ENCODE results near the gene MCCD1. TPM values are rescaled to one million over a fixed set of nuclear protein-coding genes. Genes with fewer than 3 reads are reported as not detected.
"Not testable (repeated sequence)": the region's sequence is repeated elsewhere in the genome, so short reads cannot be mapped to it uniquely, and the experiment has no call there.

Gene MCCD1
- total RNA-seq, 4 donors from 2014 or later: not detected

DNA sequence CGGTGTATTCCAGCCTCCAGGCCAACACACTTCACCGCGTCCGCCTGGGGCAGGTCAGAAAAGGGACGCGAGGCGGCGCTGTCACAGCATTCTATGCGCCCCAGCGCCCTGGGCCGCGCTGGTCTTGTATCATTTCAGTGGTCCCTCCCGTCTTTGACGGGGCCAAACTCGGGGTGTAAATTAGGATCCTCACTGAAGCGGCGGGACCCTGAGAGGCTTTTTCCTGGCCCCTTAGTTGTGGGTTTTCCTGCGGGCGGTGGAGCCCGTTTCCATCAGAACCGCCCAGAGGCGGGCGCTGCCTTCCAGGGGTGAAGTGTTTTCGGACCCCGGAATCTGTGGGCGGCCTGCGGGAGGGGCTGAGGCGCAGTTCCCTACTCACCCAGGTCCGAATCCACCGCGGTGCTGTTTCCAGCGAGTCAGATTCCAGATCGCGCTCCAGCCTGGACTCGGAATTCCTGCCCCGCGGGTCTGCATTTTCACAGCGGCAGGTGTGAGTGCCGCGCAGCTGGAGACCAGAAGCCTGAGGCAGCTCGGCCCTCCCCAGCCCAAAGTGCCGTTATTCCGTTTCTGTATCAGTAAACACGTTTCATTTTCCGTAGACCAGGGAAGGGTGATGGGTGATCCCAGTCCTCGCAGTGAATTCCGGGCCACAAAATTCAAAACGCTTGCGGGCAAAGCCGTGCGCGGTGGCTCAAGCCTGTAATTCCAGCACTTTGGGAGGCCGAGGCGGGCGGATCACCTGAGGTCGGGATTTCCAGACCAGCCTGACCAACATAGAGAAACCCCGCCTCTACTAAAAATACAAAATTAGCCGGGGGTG lies 34.7 kb upstream of the MCCD1 start:
- TF ChIP-seq POLR2A (IDR thresholded peaks at IDR 0.05): no peak
- TF ChIP-seq, protein P1, sequence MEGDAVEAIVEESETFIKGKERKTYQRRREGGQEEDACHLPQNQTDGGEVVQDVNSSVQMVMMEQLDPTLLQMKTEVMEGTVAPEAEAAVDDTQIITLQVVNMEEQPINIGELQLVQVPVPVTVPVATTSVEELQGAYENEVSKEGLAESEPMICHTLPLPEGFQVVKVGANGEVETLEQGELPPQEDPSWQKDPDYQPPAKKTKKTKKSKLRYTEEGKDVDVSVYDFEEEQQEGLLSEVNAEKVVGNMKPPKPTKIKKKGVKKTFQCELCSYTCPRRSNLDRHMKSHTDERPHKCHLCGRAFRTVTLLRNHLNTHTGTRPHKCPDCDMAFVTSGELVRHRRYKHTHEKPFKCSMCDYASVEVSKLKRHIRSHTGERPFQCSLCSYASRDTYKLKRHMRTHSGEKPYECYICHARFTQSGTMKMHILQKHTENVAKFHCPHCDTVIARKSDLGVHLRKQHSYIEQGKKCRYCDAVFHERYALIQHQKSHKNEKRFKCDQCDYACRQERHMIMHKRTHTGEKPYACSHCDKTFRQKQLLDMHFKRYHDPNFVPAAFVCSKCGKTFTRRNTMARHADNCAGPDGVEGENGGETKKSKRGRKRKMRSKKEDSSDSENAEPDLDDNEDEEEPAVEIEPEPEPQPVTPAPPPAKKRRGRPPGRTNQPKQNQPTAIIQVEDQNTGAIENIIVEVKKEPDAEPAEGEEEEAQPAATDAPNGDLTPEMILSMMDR (IDR thresholded peaks at IDR 0.05): peak; percentile 64 to 81 (median 71)
- no peaks in the 10 kb centered on the region for H3K27me3 ChIP-seq
- intact Hi-C loops (cut with DNase I; ENCODE audit: low total_unique reads): no loop called here
- H3K4me3 ChIP-seq: peak overlapping the region; percentile 38 to 44
- H3K4me1 ChIP-seq: peaks cover 0 to 3% of the 10 kb centered on the region in 2 donors
- no peaks in the 10 kb centered on the region for H3K36me3 ChIP-seq
- peak; percentile 69 to 70 for DNase-seq
- peak overlapping the region; percentile 76 to 83 for H3K27ac ChIP-seq
- H3K9me3 ChIP-seq: no peaks in the 10 kb centered on the region

DNA sequence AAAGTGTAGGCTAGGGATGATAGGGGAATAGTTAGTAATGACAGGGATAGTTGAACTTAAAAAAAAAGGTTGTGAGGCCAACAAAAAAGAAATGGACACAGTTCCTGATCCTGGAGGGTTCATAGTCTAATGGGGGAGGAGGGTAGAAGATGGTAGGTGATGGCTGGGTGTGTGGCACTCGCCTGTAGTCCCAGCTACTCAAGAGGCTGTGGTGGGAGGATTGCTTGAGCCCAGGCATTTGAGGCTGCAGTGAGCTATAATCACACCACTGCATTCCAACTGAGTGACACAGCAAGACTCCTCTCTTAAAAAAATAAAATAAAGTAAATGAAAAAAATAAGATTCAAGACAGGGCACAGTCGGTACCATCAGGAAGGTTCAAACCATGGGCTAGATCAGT lies 33.2 kb upstream of the MCCD1 start:
- no peak for DNase-seq
- Histone ChIP-seq H3K4me1 (peaks cover 0 to 3% of the 10 kb centered on the region in 2 donors), H3K9me3 (no peaks in the 10 kb centered on the region), H3K27me3 (no peaks in the 10 kb centered on the region), H3K4me3 (no peak overlapping the region), H3K36me3 (no peaks in the 10 kb centered on the region), H3K27ac (peak overlapping the region; percentile 76 to 83)
- intact Hi-C loops (cut with DNase I; ENCODE audit: low total_unique reads): no loop called here
- TF ChIP-seq, protein P1 (IDR thresholded peaks at IDR 0.05): no peak
- TF ChIP-seq POLR2A (IDR thresholded peaks at IDR 0.05): no peak

DNA sequence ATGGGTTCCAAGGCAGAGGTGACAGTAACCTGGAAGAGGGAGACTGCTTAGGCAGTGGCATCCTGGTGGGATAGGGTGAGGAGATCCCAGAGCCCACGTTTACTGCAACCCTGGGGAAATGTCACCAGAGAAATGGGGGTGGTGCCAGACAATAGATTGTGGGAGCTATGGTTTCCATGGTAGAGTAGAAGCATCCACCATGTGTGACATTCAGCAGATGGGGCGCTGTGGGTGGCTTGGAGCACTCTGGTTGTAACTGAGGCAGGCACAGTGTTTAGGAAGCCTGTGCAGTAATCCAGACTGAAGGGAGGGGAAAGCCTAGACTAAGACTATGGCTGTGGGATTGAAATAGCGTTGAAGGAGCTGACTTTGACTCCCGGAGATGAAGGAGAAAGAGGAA lies 31.9 kb upstream of the MCCD1 start:
- H3K4me1 ChIP-seq; H3K4me3 ChIP-seq; DNase-seq; H3K9me3 ChIP-seq; H3K36me3 ChIP-seq; intact Hi-C loops (cut with DNase I; ENCODE audit: low total_unique reads); H3K27me3 ChIP-seq: not testable (repeated sequence)
- peak overlapping the region; percentile 59 to 74 for H3K27ac ChIP-seq

DNA sequence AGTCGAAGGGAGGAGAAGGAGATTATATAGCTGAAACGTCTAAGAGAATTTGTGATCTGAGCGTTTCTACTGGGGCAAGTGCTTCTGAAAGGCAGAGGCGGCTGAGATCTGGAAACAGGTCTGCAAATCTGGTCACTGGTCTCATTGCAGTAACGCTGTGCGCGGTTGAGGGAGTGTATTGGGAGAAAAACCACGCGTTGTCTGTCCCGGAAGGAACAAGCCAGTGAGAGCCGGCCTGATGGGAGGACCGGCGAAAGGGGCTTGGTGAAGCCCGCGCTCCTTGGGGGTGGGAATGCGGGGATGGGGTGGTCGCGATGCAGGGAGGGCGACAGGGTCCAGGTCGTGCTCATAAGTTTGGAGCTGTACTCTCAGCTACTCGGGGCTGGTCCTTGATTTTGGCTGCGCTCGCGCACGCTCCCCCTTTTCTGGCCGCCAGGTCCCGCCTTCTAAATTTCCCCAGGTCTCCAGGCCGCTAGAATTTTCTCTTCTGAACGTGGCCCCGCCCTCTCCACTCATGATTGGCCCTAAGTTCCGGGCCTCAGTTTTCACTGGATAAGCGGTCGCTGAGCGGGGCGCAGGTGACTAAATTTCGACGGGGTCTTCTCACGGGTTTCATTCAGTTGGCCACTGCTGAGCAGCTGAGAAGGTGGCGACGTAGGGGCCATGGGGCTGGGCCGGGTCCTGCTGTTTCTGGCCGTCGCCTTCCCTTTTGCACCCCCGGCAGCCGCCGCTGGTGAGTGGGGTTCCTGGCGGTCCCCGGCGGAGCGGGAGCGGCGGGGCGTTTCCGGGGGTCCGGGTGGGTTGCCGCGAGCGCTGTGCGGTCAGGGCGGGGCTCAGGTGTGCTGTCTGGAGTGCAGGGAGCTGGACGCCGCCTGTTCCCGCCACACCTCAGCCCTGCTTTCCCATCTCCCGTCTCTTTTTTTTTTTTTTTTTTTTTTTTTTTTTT lies 31.0 kb upstream of the MCCD1 start, which contains the start of gene MICB:
Gene MICB, plus strand, starts transcription at position 615 of the 946 bp plus-strand sequence. Its CDS starts 49 bp downstream, at position 664.
- intact Hi-C loops (cut with DNase I; ENCODE audit: low total_unique reads): no loop called here
- peak; percentile 41 to 82 for TF ChIP-seq POLR2A (IDR thresholded peaks at IDR 0.05)
- TF ChIP-seq, protein P1 (IDR thresholded peaks at IDR 0.05): peak in 2 of 4 experiments; percentile 11 to 14
- H3K27ac ChIP-seq: peak within 1 kb of the TSS; percentile 59 to 74
- peaks cover 0 to 3% of the 10 kb centered on the region in 2 donors for H3K4me1 ChIP-seq
- H3K27me3 ChIP-seq: no peaks in the 10 kb centered on the region
- H3K4me3 ChIP-seq: peak within 1 kb of the TSS; percentile 42 to 45
- no peaks in the 10 kb centered on the region for H3K9me3 ChIP-seq
- DNase-seq: peak; percentile 59 to 74
- no peaks in the 10 kb centered on the region for H3K36me3 ChIP-seq

DNA sequence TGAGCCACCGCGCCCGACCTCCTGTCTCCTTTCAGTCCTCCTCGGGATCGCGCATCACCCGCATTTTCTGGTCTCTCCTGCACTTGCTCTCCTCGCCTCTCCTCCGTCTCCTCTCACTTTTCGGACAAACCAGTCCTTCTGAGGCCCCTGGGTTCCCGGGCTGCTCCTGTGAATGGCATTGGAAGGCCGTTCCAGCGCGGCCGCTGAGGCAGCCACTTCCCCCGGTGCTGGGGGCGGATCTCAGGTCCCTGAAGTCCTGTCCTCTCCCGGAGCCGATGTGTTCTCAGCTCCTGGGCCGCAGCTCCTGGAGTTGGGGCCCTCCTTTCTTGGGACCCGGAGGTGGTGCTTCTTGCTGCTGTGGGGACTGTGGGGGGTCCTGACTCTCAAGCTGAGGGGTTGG lies 30.0 kb upstream of the MCCD1 start:
- Histone ChIP-seq H3K9me3 (no peaks in the 10 kb centered on the region), H3K27ac (no peak overlapping the region), H3K27me3 (no peaks in the 10 kb centered on the region), H3K4me3 (no peak overlapping the region), H3K4me1 (peaks cover 0 to 3% of the 10 kb centered on the region in 2 donors), H3K36me3 (no peaks in the 10 kb centered on the region)
- DNase-seq: no peak
- intact Hi-C loops (cut with DNase I; ENCODE audit: low total_unique reads): no loop called here
- TF ChIP-seq, protein P1 (IDR thresholded peaks at IDR 0.05): no peak
- no peak for TF ChIP-seq POLR2A (IDR thresholded peaks at IDR 0.05)

DNA sequence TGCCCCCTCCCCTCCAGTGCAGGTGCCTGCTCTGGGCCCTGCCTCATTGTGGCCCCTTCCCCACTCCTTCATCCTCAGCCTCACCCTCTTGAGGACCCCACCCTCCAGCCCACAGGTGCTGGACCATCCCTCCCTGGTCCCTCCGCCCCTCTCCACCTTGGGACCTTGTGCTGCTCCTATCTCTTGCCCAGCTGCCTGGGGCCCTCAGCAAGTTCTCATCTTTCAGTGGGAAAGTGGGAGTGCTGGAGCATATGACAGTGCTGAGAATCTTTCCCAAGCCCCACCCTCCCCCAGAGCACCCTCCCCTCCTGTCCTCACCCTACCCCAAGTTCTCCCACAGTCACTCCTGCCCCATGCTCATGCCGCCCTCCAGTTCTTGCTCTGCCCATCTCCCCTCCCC lies 29.1 kb upstream of the MCCD1 start:
- H3K9me3 ChIP-seq; H3K4me1 ChIP-seq; intact Hi-C loops (cut with DNase I; ENCODE audit: low total_unique reads); DNase-seq; H3K36me3 ChIP-seq; H3K4me3 ChIP-seq; H3K27ac ChIP-seq; H3K27me3 ChIP-seq: not testable (repeated sequence)
